Daoy (cell line): ENCODE results near the gene G0S2. TPM values are rescaled to one million over a fixed set of nuclear protein-coding genes. Genes with fewer than 3 reads are reported as not detected.
A peak's percentile ranks its signal among the peaks of the same experiment; 100 is the strongest.

Source experiments
- DNase-seq: peaks from one replicate; pipeline ENCODE4 v3.0.0-alpha.2; 2015; ENCODE audit warnings: low read depth
- total RNA-seq: library from RNA; depleted of rRNA; stranded (reverse); fragments of >200 nt; shearing (Covaris generic); gene quantifications from 2 replicates; pipeline ENCODE4 v1.2.3, GENCODE V29; 2014

Gene G0S2
- total RNA-seq, 1 experiment from 2014 or later: 5.7 TPM

GRCh38 chr1:209648931-209649776 lies 26.1 kb upstream of the G0S2 start:
- peak; percentile 90 for DNase-seq

GRCh38 chr1:209650454-209650853 lies 24.8 kb upstream of the G0S2 start:
- DNase-seq: peak; percentile 64

- DNase-seq: peak; percentile 94
These were observed 24.0 kb upstream of the G0S2 start for GRCh38 chr1:209651138-209651587.

GRCh38 chr1:209652121-209652735 lies 23.0 kb upstream of the G0S2 start, which contains the start of gene LAMB3:
Gene LAMB3, minus strand, starts transcription at chr1:209652425. Its CDS starts 1,481 bp downstream, at chr1:209650944.
- no peak for DNase-seq

- DNase-seq: peak; percentile 88
These were observed 22.3 kb upstream of the G0S2 start for GRCh38 chr1:209652873-209653401.

GRCh38 chr1:209653915-209654351 lies 21.3 kb upstream of the G0S2 start:
- no peak for DNase-seq

- no peak for DNase-seq
These were observed 19.6 kb upstream of the G0S2 start for GRCh38 chr1:209655411-209656231.

- peak; percentile 47 for DNase-seq
These were observed 17.9 kb upstream of the G0S2 start for GRCh38 chr1:209657140-209657879.

- DNase-seq: no peak
These were observed 17.3 kb upstream of the G0S2 start for GRCh38 chr1:209657918-209658317.

GRCh38 chr1:209659909-209660308 lies 15.3 kb upstream of the G0S2 start:
- DNase-seq: no peak

- no peak for DNase-seq
These were observed 14.1 kb upstream of the G0S2 start for GRCh38 chr1:209661071-209661470.

GRCh38 chr1:209662879-209663327 lies 12.3 kb upstream of the G0S2 start:
- no peak for DNase-seq

GRCh38 chr1:209667103-209667502 lies 8.1 kb upstream of the G0S2 start:
- DNase-seq: no peak

GRCh38 chr1:209667708-209668107 lies 7.5 kb upstream of the G0S2 start:
- DNase-seq: no peak

GRCh38 chr1:209670441-209671082 lies 4.7 kb upstream of the G0S2 start:
- DNase-seq: no peak

- DNase-seq: peak; percentile 41
These were observed 2.2 kb upstream of the G0S2 start for GRCh38 chr1:209672705-209673630.

- DNase-seq: no peak
These were observed 1.4 kb upstream of the G0S2 start for GRCh38 chr1:209673631-209674417.

- peak; percentile 34 for DNase-seq
These were observed 448 bp downstream of the G0S2 start for GRCh38 chr1:209675565-209676154.
